Neural progenitor cell (in vitro differentiated cells): Measurements from ENCODE around the gene DMAC2. TPM values are rescaled to one million over a fixed set of nuclear protein-coding genes. Genes with fewer than 3 reads are reported as not detected.
"Not testable (repeated sequence)": the region's sequence is repeated elsewhere in the genome, so short reads cannot be mapped to it uniquely, and the experiment has no call there.

Experiments
- DNase-seq: peaks from one replicate; pipeline ENCODE4 v3.0.0-alpha.2; 2016; ENCODE audit warnings: low spot score
- H2AFZ ChIP-seq: fragments of 200-600 bp; sonication (generic); replicated peaks from 2 replicates; pipeline ENCODE4 v1.6.1; 2016; ENCODE audit warnings: antibody characterized with exemption
- H3F3A ChIP-seq: fragments of 200-600 bp; sonication (generic); 2 replicates; pipeline ENCODE4 v1.6.1; 2016; ENCODE audit warnings: antibody characterized with exemption, low read depth
- H3K27ac ChIP-seq: fragments of 200-600 bp; sonication (generic); 2 replicates; pipeline ENCODE4 v1.5.1; 2016; ENCODE audit warnings: mild to moderate bottlenecking
- H3K27me3 ChIP-seq: fragments of 200-600 bp; sonication (generic); 2 replicates; pipeline ENCODE4 v1.6.1; 2016; ENCODE audit warnings: mild to moderate bottlenecking, moderate library complexity
- H3K36me3 ChIP-seq: fragments of 200-600 bp; sonication (generic); 2 replicates; pipeline ENCODE4 v1.5.1; 2016
- H3K4me1 ChIP-seq: fragments of 200-600 bp; sonication (generic); 2 replicates; pipeline ENCODE4 v1.6.1; 2016; ENCODE audit warnings: mixed run types
- H3K4me2 ChIP-seq: fragments of 200-600 bp; sonication (generic); 2 replicates; pipeline ENCODE4 v1.6.1; 2016
- H3K4me3 ChIP-seq: fragments of 200-600 bp; sonication (generic); 2 replicates; pipeline ENCODE4 v1.5.1; 2016
- H3K79me2 ChIP-seq: fragments of 200-600 bp; sonication (generic); 2 replicates; pipeline ENCODE4 v1.6.1; 2016; ENCODE audit warnings: low read depth
- H3K9ac ChIP-seq: fragments of 200-600 bp; sonication (generic); 2 replicates; pipeline ENCODE4 v1.6.1; 2016
- H3K9me3 ChIP-seq: fragments of 200-600 bp; sonication (generic); 2 replicates; pipeline ENCODE4 v1.5.1; 2016; ENCODE audit warnings: low read depth
- H4K20me1 ChIP-seq: fragments of 200-600 bp; sonication (generic); 2 replicates; pipeline ENCODE4 v1.6.1; 2016; ENCODE audit warnings: low read depth
- H3K27ac Mint-ChIP-seq: 3 replicates; pipeline ENCODE4 v1.8.0; 2021; ENCODE audit warnings: mixed read lengths
- H3K27me3 Mint-ChIP-seq: 2 replicates; pipeline ENCODE4 v1.8.0; 2022; ENCODE audit warnings: low read depth, mild to moderate bottlenecking, inconsistent platforms, moderate library complexity, mixed read lengths; ENCODE audit not compliant: insufficient read depth
- H3K36me3 Mint-ChIP-seq: 3 replicates; pipeline ENCODE4 v1.8.0; 2021; ENCODE audit warnings: mixed read lengths
- H3K4me1 Mint-ChIP-seq: 3 replicates; pipeline ENCODE4 v1.8.0; 2021; ENCODE audit warnings: mixed read lengths
- H3K4me3 Mint-ChIP-seq: 3 replicates; pipeline ENCODE4 v1.8.0; 2021; ENCODE audit warnings: mild to moderate bottlenecking, moderate library complexity, mixed read lengths
- H3K9me3 Mint-ChIP-seq: 3 replicates; pipeline ENCODE4 v1.8.0; 2020; ENCODE audit warnings: mixed read lengths
- EZH2 ChIP-seq: fragments of 200-600 bp; sonication (generic); IDR thresholded peaks from 2 replicates; pipeline ENCODE4 v1.6.1; 2017; ENCODE audit warnings: antibody characterized with exemption, mild to moderate bottlenecking, moderate library complexity
- EZH2phosphoT487 ChIP-seq: fragments of 200-600 bp; sonication (generic); IDR thresholded peaks from 2 replicates; pipeline ENCODE4 v1.6.1; 2017; ENCODE audit warnings: antibody characterized with exemption
- small RNA-seq: library from RNA; depleted of rRNA; stranded (forward); fragments of <200 nt; gene quantifications from one replicate; pipeline ENCODE3, GENCODE V24; 2015
- total RNA-seq: library from RNA; depleted of rRNA; stranded (reverse); fragments of >200 nt; gene quantifications from 2 replicates; pipeline ENCODE4 v1.2.3, GENCODE V29; 2015; ENCODE audit warnings: low replicate concordance
- TF ChIP-seq, protein P1 (sequence below): fragments of 200-600 bp; sonication (generic); IDR thresholded peaks from 2 replicates; pipeline ENCODE4 v1.5.1; 2017; ENCODE audit warnings: antibody characterized with exemption, mild to moderate bottlenecking

The DMAC2 gene
- total RNA-seq, 1 donor from 2014 or later = 39.8 TPM

DNA sequence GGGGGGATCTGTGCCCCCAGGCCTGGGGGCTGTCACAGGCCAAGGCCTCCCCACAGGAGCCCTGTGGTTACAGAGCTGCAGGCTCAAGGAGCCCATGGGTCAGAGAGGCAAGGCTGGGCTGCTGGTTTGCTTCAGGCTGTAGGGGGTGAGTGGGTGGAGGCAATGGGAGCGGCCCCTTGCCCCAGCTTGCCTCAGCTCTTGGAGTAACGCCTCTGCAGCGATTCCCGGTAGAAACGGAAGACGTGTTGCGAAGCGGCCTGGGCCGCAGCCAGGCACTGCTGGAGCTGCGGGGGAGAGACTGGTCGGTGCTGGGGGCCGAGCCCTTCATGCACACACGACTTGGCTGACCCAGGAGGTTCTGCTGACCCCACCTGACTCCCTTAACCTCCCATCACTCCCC, 53.3 kb downstream of the DMAC2 start:
- peak overlapping the region; percentile 50 for H3K27ac Mint-ChIP-seq
- H3K27ac ChIP-seq = no peak overlapping the region
- no peaks in the 10 kb centered on the region for H3K4me1 Mint-ChIP-seq
- peaks cover 8% of the 10 kb centered on the region for H3K36me3 Mint-ChIP-seq
- no peaks in the 10 kb centered on the region for H3K9me3 Mint-ChIP-seq
- no peaks in the 10 kb centered on the region for H3K4me1 ChIP-seq
- no peak overlapping the region for H3K9ac ChIP-seq
- H3K9me3 ChIP-seq = no peaks in the 10 kb centered on the region
- H3K4me3 Mint-ChIP-seq = no peak overlapping the region
- no peak for DNase-seq
- H3F3A ChIP-seq = no peaks in the 10 kb centered on the region
- H3K27me3 ChIP-seq = no peaks in the 10 kb centered on the region
- H3K79me2 ChIP-seq = no peaks in the 10 kb centered on the region
- no peak overlapping the region for H2AFZ ChIP-seq
- no peaks in the 10 kb centered on the region for H4K20me1 ChIP-seq
- no peak overlapping the region for H3K4me2 ChIP-seq
- peaks cover 3% of the 10 kb centered on the region for H3K27me3 Mint-ChIP-seq
- H3K4me3 ChIP-seq = no peak overlapping the region
- TF ChIP-seq EZH2 = no peak
- TF ChIP-seq, protein P1, sequence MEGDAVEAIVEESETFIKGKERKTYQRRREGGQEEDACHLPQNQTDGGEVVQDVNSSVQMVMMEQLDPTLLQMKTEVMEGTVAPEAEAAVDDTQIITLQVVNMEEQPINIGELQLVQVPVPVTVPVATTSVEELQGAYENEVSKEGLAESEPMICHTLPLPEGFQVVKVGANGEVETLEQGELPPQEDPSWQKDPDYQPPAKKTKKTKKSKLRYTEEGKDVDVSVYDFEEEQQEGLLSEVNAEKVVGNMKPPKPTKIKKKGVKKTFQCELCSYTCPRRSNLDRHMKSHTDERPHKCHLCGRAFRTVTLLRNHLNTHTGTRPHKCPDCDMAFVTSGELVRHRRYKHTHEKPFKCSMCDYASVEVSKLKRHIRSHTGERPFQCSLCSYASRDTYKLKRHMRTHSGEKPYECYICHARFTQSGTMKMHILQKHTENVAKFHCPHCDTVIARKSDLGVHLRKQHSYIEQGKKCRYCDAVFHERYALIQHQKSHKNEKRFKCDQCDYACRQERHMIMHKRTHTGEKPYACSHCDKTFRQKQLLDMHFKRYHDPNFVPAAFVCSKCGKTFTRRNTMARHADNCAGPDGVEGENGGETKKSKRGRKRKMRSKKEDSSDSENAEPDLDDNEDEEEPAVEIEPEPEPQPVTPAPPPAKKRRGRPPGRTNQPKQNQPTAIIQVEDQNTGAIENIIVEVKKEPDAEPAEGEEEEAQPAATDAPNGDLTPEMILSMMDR = no peak
- TF ChIP-seq EZH2phosphoT487 = no peak
- H3K36me3 ChIP-seq = no peaks in the 10 kb centered on the region

DNA sequence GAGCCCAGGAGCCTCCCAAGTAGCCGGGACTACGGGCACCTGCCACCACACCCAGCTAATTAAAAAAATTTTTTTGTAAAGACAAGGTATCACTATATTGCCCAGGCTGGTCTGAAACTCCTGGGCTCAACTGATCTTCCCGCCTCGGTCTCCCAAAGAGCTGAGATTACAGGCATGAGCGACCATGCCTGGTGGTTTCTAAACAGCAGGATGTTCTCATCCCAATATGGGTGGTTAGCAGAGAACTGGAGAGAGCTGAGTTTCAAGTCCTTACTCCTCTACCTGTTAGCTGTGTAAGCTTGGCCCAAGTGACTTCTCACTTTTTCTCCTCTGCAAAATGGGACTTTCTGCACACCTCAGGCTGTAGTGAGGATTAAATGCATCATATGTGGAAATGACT, 55.4 kb downstream of the DMAC2 start:
- Histone ChIP-seq H3K36me3 (no peaks in the 10 kb centered on the region), H3K9me3 (no peaks in the 10 kb centered on the region), H3K9ac (no peak overlapping the region), H3K79me2 (no peaks in the 10 kb centered on the region), H3K27me3 (no peaks in the 10 kb centered on the region), H3K27ac (no peak overlapping the region), H3F3A (no peaks in the 10 kb centered on the region), H2AFZ (no peak overlapping the region), H3K4me1 (no peaks in the 10 kb centered on the region), H4K20me1 (no peaks in the 10 kb centered on the region), H3K4me2 (no peak overlapping the region), H3K4me3 (no peak overlapping the region)
- DNase-seq = no peak
- peaks cover 6% of the 10 kb centered on the region for H3K36me3 Mint-ChIP-seq
- no peak overlapping the region for H3K4me3 Mint-ChIP-seq
- no peaks in the 10 kb centered on the region for H3K4me1 Mint-ChIP-seq
- TF ChIP-seq EZH2phosphoT487 (no peak), EZH2 (no peak)
- TF ChIP-seq, protein P1 = no peak
- H3K27ac Mint-ChIP-seq = no peak overlapping the region
- H3K9me3 Mint-ChIP-seq = no peaks in the 10 kb centered on the region
- peaks cover 3% of the 10 kb centered on the region for H3K27me3 Mint-ChIP-seq

DNA sequence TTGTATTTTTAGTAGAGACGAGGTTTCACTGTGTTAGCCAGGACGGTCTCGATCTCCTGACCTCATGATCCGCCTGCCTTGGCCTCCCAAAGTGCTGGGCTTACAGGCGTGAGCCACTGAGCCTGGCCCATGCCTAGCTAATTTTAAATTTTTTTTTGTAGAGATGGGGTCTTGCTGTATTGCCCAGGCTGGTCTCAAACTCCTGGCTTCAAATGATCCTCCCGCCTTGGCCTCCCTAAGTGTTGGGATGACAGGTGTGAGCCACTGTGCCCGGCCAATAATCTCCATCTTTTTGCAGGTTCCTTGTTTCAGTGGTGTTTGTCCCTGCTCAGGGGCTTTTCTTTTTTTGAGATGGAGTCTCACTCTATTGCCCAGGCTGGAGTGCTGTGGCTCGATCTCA, 58.2 kb downstream of the DMAC2 start:
- not testable (repeated sequence) for H3K4me3 ChIP-seq, H4K20me1 ChIP-seq, H3K4me3 Mint-ChIP-seq, H3K4me2 ChIP-seq, H3K36me3 Mint-ChIP-seq, H3K27me3 ChIP-seq, H3K27ac ChIP-seq, H3K4me1 ChIP-seq, H3K36me3 ChIP-seq, H3K9me3 Mint-ChIP-seq, H3K9ac ChIP-seq, H3K9me3 ChIP-seq, H3K4me1 Mint-ChIP-seq, DNase-seq, H3K79me2 ChIP-seq, H3K27ac Mint-ChIP-seq, H3K27me3 Mint-ChIP-seq, H3F3A ChIP-seq, H2AFZ ChIP-seq

Small RNAs within 50 kb of the gene (small RNA-seq; reads per million reads assigned to genes)
- gene RF00017 = not detected

Other genes with a start within 250 kb of the DMAC2 start
- gene CYP2S1, start 246.7 kb downstream of the DMAC2 start, total RNA-seq = 2.0 and 8.3 TPM in 2 replicates
- gene AXL, start 220.7 kb downstream of the DMAC2 start, total RNA-seq = 24.7 and 45.6 TPM in 2 replicates
- 126 and 188 TPM in 2 replicates for gene HNRNPUL1, start 175.5 kb downstream of the DMAC2 start, total RNA-seq
- 14.1 and 19.1 TPM in 2 replicates for gene CCDC97, start 129.7 kb downstream of the DMAC2 start, total RNA-seq
- 0.65 and 1.3 TPM in 2 replicates for gene TGFB1, start 86.0 kb downstream of the DMAC2 start, total RNA-seq
- gene B9D2, start 75.8 kb downstream of the DMAC2 start, total RNA-seq = 2.5 and 5.5 TPM in 2 replicates
- 4.5 and 10.7 TPM in 2 replicates for gene TMEM91, start 63.4 kb downstream of the DMAC2 start, total RNA-seq
- 10.3 and 26.0 TPM in 2 replicates for gene EXOSC5, start 42.6 kb downstream of the DMAC2 start, total RNA-seq
- 25.7 and 62.8 TPM in 2 replicates for gene BCKDHA, start 42.1 kb downstream of the DMAC2 start, total RNA-seq
- 1.3 TPM in 1 of 2 replicates, not detected in the other for gene B3GNT8, start 12.5 kb downstream of the DMAC2 start, total RNA-seq
- not detected in 2 replicates for gene ERICH4, start 3.2 kb upstream of the DMAC2 start, total RNA-seq
- 0.19 TPM in 1 of 2 replicates, not detected in the other for gene CEACAM21, start 136.3 kb upstream of the DMAC2 start, total RNA-seq
- not detected in 2 replicates for gene CEACAM4, start 187.2 kb upstream of the DMAC2 start, total RNA-seq
- gene CEACAM7, start 248.4 kb upstream of the DMAC2 start, total RNA-seq = not detected in 2 replicates